Activated CD4-positive, CD25-positive, alpha-beta regulatory T cell treated with anti-CD3 and anti-CD28 coated beads, Interleukin-2, amount 50 U/mL, for 16 hours (primary cell): ENCODE measurements around the gene SULT1B1.
"Not testable (repeated sequence)": the region's sequence is repeated elsewhere in the genome, so short reads cannot be mapped to it uniquely, and the experiment has no call there.

Experiments used
- DNase-seq: peaks from one replicate; pipeline ENCODE4 v3.0.0-alpha.2; 2020; ENCODE audit warnings: low read depth, low spot score

The SULT1B1 gene

GRCh38 chr4:69760455-69760854, at the start of gene SULT1B1:
Gene SULT1B1, minus strand, starts transcription at chr4:69760620. Its CDS starts 5,403 bp downstream, at chr4:69755217.
- no peak for DNase-seq

GRCh38 chr4:69800599-69800998, 40.2 kb upstream of the SULT1B1 start:
- DNase-seq = no peak

- no peak for DNase-seq
Measured at GRCh38 chr4:69799337-69799736, 38.9 kb upstream of the SULT1B1 start.

- no peak for DNase-seq
Measured at GRCh38 chr4:69793732-69794131, 33.3 kb upstream of the SULT1B1 start.

- no peak for DNase-seq
Measured at GRCh38 chr4:69787879-69788278, 27.5 kb upstream of the SULT1B1 start.

DNA sequence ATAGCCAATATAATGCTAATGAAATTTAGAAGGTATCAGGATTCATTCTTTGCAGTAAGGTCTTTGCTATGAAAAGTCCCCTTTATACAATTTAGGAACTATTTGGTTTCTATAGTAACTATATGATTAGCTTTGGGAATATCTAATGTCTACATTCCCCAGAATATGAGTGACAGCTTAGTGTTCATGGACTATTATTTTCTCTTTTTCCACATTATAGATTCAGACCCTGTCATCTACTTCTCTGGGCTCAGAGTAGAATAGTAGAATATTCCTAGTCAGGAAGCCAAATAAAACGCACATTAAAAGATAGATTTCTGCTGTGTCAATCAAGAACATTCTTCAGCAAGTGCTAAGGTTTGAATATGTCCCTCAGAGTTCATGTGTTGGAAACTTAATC, 26.1 kb upstream of the SULT1B1 start:
- no peak for DNase-seq

GRCh38 chr4:69785211-69785831, 24.9 kb upstream of the SULT1B1 start:
- no peak for DNase-seq

DNA sequence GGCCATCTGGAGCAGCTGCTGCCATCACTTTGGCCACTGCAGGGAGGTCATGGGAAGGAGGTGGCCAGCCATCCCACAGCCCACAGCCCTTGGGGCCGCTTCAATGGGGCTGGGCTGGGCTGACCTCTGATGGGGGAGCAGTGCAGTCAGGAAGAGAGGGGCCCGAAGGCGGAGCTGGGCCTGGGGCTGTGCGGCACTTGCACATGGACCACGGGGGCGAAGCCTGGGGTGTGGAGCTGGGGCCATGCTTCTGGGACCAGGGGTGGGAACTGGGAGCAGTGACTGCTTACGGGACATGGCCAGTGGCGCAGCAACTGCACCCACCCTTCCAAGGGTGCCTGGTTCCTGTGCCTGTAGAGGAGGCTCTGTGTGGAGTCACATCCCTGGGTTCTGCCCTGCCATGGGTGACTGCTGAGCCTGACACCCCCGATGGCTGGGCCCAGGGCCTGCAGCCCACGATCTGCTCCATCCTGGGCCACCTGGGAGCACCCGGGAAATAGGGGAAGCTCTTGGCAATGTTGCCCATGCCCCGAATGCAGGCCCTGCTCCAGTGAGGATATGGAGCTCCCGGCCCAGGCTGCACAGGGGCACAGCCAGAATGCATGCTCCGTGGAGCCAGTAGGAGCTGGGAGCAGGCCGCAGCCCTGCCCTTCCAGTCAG, 22.4 kb upstream of the SULT1B1 start:
- no peak for DNase-seq

- no peak for DNase-seq
Measured at GRCh38 chr4:69781458-69782418, 21.3 kb upstream of the SULT1B1 start.

DNA sequence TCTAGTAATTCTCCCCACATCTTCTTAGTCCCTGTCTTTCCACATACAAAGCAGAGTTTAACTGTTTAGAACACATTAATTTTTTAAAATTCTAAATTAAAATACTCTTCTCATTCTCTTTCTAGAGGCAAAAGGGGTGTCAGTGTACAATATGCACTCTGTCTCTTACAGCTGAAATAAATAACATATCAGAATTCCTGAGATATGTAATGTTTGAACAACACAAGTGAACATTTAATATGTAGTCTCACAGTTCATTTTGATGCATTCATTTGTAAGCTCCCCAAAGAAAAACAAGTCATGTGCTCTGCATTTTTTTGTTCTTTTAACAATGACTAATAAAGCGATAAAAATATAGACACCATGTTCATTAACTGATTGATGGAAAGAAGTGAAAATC, 19.7 kb upstream of the SULT1B1 start:
- DNase-seq = no peak

DNA sequence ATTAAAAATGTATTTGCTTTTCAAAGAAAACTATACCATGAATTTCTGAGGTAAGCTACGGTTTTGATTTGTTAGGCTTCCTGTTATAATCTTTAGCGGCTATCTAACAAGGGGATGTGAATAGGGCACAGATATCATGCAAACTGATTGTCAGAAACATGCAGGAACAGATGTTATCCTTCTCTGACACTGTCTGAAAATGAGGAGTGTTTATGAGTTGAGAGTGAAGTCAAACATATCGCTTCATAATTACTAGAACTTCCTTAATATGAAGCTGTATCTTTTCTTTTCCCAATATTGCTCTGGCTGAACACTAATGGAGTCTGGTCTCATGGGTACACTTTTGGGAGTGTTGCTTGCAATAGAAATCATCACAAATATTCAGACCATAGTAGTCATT, 16.3 kb upstream of the SULT1B1 start:
- DNase-seq = no peak

- no peak for DNase-seq
Measured at GRCh38 chr4:69775321-69775867, 15.0 kb upstream of the SULT1B1 start.

- no peak for DNase-seq
Measured at GRCh38 chr4:69773484-69773883, 13.1 kb upstream of the SULT1B1 start.

DNA sequence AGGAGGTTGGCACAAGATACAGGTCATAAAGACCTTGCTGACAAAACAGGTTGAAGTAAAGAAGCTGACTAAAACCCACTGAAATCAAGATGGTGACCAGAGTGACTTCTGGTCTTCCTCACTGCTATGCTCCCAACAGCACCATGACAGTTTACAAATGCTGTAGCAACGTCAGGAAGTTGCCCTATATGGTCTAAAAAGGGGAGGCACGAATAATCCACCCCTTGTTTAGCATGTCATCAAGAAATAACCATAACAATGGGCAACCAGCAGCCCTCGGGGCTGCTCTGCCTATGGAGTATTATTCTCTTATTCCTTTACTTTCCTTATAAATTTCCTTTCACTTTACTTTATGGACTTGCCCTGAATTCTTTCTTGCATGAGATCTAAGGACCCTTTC, 8.1 kb upstream of the SULT1B1 start:
- not testable (repeated sequence) for DNase-seq

- no peak for DNase-seq
Measured at GRCh38 chr4:69765751-69766150, 5.3 kb upstream of the SULT1B1 start.

DNA sequence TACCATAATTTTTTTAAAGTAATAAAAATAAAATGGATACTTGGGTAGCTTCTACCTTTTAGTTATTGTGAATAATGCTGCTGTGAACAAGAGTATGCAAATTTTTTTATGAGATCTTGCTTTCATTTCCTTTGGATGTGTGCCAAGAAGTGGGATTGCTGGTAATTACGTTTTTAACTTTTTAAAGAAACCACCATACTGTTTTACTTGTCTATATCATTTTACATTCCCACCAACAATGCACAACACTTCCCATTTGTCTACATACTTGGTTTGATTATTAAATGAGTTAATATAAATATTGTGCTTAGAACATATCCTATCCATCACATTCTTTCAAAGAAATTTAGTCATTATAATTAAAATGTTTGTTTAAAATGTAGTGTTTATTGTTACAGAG, 3.9 kb upstream of the SULT1B1 start:
- no peak for DNase-seq

- no peak for DNase-seq
Measured at GRCh38 chr4:69763233-69763632, 2.8 kb upstream of the SULT1B1 start.

- no peak for DNase-seq
Measured at GRCh38 chr4:69759189-69759604, 1.2 kb downstream of the SULT1B1 start.

- DNase-seq = no peak
Measured at GRCh38 chr4:69757464-69757863, 3.0 kb downstream of the SULT1B1 start.

DNA sequence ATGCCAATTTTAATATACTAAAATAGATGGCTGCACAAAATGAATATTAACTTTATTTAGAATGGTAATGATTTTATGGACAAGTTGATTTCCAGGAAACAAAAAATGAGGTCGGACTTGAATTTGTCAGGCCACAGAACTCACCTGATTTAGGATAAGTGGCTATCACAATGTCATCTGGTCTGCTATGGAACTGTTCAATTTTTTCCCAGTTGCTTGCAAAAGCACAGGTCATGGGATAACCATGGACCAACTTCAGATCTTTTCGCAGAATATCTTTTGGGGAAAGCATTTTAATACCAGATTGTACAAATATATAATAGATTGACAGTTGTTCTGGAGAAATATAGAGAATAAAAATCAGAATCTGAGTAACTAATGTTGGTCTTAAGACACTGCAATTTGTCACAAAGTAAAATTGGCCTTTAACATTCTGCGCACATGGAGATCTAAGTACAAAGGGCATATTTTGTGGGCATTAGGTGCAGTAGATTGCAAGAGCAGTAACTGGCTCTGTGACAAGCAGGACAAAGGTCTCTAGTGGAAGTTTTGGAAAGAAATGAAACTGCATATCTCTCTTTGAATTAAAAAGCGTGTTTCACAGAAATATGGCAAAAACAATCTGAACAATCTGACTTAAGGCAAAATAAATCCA, 5.4 kb downstream of the SULT1B1 start:
- no peak for DNase-seq

GRCh38 chr4:69753686-69754085, 6.7 kb downstream of the SULT1B1 start:
- DNase-seq = no peak

- DNase-seq = no peak
Measured at GRCh38 chr4:69750346-69750745, 10.1 kb downstream of the SULT1B1 start.
